HG03432 (cell line): Measurements from ENCODE around the gene TRIO.
"Not testable (repeated sequence)": the region's sequence is repeated elsewhere in the genome, so short reads cannot be mapped to it uniquely, and the experiment has no call there.

Experiments used
- ATAC-seq: cut with Tn5 transposase; IDR thresholded peaks from one replicate; pipeline ENCODE4 v1.9.1; 2021; ENCODE audit warnings: mild to moderate bottlenecking, moderate library complexity; ENCODE audit not compliant: unreplicated experiment

TRIO gene

GRCh38 chr5:14516901-14517300, 373.8 kb downstream of the TRIO start:
- ATAC-seq: no peak

GRCh38 chr5:14518638-14519037, 375.5 kb downstream of the TRIO start:
- no peak for ATAC-seq

GRCh38 chr5:14521748-14522147, 378.6 kb downstream of the TRIO start:
- ATAC-seq: no peak

GRCh38 chr5:14522721-14523120, 379.6 kb downstream of the TRIO start:
- no peak for ATAC-seq

- no peak for ATAC-seq
Measured at GRCh38 chr5:14523243-14524034, 380.3 kb downstream of the TRIO start.

- ATAC-seq: no peak
Measured at GRCh38 chr5:14525397-14525796, 382.3 kb downstream of the TRIO start.

- ATAC-seq: no peak
Measured at GRCh38 chr5:14526493-14526892, 383.4 kb downstream of the TRIO start.

- ATAC-seq: no peak
Measured at GRCh38 chr5:14528115-14528514, 385.0 kb downstream of the TRIO start.

- no peak for ATAC-seq
Measured at GRCh38 chr5:14528926-14529325, 385.8 kb downstream of the TRIO start.

- no peak for ATAC-seq
Measured at GRCh38 chr5:14531668-14532067, 388.5 kb downstream of the TRIO start.

GRCh38 chr5:14532180-14532579, 389.0 kb downstream of the TRIO start:
- ATAC-seq: no peak

GRCh38 chr5:14534773-14535172, 391.6 kb downstream of the TRIO start:
- no peak for ATAC-seq

- no peak for ATAC-seq
Measured at GRCh38 chr5:14545308-14545707, 402.2 kb downstream of the TRIO start.

- ATAC-seq: no peak
Measured at GRCh38 chr5:14545862-14546261, 402.7 kb downstream of the TRIO start.

GRCh38 chr5:14547666-14548065, 404.5 kb downstream of the TRIO start:
- no peak for ATAC-seq

- no peak for ATAC-seq
Measured at GRCh38 chr5:14551211-14551610, 408.1 kb downstream of the TRIO start.

- no peak for ATAC-seq
Measured at GRCh38 chr5:14552017-14552416, 408.9 kb downstream of the TRIO start.

- not testable (repeated sequence) for ATAC-seq
Measured at GRCh38 chr5:14554288-14554687, 411.1 kb downstream of the TRIO start.

GRCh38 chr5:14556015-14556414, 412.9 kb downstream of the TRIO start:
- no peak for ATAC-seq

- no peak for ATAC-seq
Measured at GRCh38 chr5:14557203-14557770, 414.1 kb downstream of the TRIO start.

- no peak for ATAC-seq
Measured at GRCh38 chr5:14557791-14558415, 414.8 kb downstream of the TRIO start.
